Activated naive CD4-positive, alpha-beta T cell treated with anti-CD3 and anti-CD28 coated beads, Interleukin-2, amount 50 U/mL, for 16 hours (primary cell): ENCODE measurements around the gene ASB16.
"Not testable (repeated sequence)": the region's sequence is repeated elsewhere in the genome, so short reads cannot be mapped to it uniquely, and the experiment has no call there.

Experiments
- DNase-seq: peaks from one replicate; pipeline ENCODE4 v3.0.0-alpha.2; 2020

ASB16 gene

GRCh38 chr17:44170499-44171201 is at the start of gene ASB16:
Gene ASB16, plus strand, starts transcription at chr17:44170704. Its CDS starts 86 bp downstream, at chr17:44170790.
- no peak for DNase-seq

GRCh38 chr17:44120851-44121605 is 49.5 kb upstream of the ASB16 start:
- no peak for DNase-seq

- no peak for DNase-seq
Observed at GRCh38 chr17:44121997-44122815, 48.3 kb upstream of the ASB16 start.

GRCh38 chr17:44122816-44123355 is 47.6 kb upstream of the ASB16 start:
- DNase-seq, result peak; percentile 39

- peak; percentile 97 for DNase-seq
Observed at GRCh38 chr17:44123356-44124117, 47.0 kb upstream of the ASB16 start, which contains the start of gene HDAC5. Gene HDAC5, minus strand, starts transcription at chr17:44123641. Its CDS starts 6,126 bp downstream, at chr17:44117515.

- DNase-seq, result no peak
Observed at GRCh38 chr17:44124118-44124438, 46.4 kb upstream of the ASB16 start.

- DNase-seq, result no peak
Observed at GRCh38 chr17:44128383-44128782, 42.1 kb upstream of the ASB16 start.

- no peak for DNase-seq
Observed at GRCh38 chr17:44130693-44131349, 39.7 kb upstream of the ASB16 start.

- not testable (repeated sequence) for DNase-seq
Observed at GRCh38 chr17:44131372-44131771, 39.1 kb upstream of the ASB16 start.

- DNase-seq, result no peak
Observed at GRCh38 chr17:44132275-44132821, 38.2 kb upstream of the ASB16 start.

GRCh38 chr17:44133918-44134476 is 36.5 kb upstream of the ASB16 start:
- no peak for DNase-seq

- no peak for DNase-seq
Observed at GRCh38 chr17:44134752-44135568, 35.5 kb upstream of the ASB16 start.

GRCh38 chr17:44137891-44138709 is 32.4 kb upstream of the ASB16 start:
- DNase-seq, result peak; percentile 76

- DNase-seq, result not testable (repeated sequence)
Observed at GRCh38 chr17:44143921-44144320, 26.6 kb upstream of the ASB16 start.

GRCh38 chr17:44144966-44145739 is 25.4 kb upstream of the ASB16 start:
- no peak for DNase-seq

- DNase-seq, result no peak
Observed at GRCh38 chr17:44146375-44147346, 23.8 kb upstream of the ASB16 start.

GRCh38 chr17:44147812-44148211 is 22.7 kb upstream of the ASB16 start:
- no peak for DNase-seq
